ENCODE measurements around the gene WNT7A.

DNA sequence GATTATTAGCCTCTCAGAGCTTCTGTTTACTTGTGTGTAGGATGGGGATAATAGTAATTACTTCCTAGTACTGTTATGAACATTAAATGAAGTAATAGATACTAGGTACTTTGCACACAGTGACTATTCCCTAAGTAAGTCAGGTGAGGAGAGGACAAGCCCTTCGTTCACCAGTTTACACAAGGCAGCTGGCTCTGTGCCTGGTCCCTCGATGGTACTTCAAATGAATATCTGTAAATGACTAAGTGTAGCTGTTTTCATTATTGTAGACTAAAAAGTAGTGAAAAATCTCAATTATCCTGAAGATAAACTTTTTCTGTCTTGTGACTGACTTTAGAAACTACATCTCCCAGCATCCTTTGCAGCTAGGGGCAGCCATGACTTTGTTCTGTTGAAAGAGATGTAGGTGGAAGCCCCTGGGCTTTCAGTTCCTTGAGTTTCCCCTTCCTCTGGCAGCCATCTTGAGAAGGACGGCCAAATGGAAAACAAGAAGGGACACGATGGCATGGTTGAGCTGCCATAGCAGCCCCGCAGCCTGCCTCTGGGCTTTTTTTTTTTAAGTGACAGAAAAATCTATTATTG is 11.7 kb upstream of the WNT7A start:
- TF ChIP-seq, protein P1, sequence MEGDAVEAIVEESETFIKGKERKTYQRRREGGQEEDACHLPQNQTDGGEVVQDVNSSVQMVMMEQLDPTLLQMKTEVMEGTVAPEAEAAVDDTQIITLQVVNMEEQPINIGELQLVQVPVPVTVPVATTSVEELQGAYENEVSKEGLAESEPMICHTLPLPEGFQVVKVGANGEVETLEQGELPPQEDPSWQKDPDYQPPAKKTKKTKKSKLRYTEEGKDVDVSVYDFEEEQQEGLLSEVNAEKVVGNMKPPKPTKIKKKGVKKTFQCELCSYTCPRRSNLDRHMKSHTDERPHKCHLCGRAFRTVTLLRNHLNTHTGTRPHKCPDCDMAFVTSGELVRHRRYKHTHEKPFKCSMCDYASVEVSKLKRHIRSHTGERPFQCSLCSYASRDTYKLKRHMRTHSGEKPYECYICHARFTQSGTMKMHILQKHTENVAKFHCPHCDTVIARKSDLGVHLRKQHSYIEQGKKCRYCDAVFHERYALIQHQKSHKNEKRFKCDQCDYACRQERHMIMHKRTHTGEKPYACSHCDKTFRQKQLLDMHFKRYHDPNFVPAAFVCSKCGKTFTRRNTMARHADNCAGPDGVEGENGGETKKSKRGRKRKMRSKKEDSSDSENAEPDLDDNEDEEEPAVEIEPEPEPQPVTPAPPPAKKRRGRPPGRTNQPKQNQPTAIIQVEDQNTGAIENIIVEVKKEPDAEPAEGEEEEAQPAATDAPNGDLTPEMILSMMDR (IDR thresholded peaks at IDR 0.05; ENCODE audit: borderline replicate concordance, extremely low read depth, low read length, poor library complexity, severe bottlenecking): no peak
- TF ChIP-seq EZH2 (IDR thresholded peaks at IDR 0.05; ENCODE audit: borderline replicate concordance, low read depth, low read length, severe bottlenecking): no peak

All from DND-41 (cell line).